ENCODE measurements around the gene FBRS.

Gene FBRS

GRCh38 chr16:30645727-30646126 is 12.5 kb upstream of the FBRS start:
- no peak for DNase-seq

DNA sequence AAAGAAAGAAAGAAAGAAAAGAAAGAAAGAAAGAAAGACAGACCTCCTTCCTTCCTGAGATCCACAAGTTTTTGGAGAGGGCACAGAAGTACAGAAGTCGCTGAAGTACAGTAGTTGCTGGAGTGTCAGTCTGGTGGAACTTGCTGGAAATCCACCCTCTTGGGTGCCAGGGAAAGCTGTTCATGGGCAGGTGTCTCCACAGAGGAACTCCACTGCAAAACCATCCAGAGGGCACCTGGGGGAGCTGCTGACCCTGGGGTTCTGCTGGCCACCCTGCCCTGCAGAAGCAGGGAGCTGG is 11.0 kb upstream of the FBRS start:
- DNase-seq = no peak

DNA sequence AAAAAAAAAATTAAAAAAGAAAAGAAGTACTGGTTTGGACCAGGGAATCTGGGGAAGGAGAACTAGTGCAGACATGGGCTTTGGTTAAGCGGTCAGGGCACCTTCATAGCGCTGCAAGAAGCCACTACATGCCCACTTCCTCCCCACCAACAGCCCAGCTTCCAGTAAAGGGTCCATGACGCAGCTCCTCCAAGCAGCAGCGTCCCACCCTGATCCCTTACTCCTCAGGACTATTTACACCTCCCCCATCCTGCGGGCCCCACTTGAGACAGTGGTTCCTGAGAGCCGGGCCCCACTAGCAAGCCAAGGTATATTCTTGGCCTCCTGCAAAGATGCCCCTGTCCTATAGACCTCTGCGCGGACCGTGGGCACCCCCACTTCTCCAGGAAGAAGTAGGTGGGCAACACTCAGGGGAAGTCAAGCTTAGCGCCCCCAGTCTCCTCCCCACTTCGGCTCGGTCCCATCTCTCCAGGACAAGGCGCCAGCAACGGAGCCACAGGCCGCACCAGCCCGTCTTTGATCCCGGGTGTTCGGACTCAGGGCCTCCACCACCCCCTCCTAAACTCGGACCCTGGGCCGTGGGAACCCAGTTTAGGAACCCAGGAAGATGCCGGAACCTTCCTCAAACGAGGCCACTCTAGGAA is 8.4 kb upstream of the FBRS start:
- no peak for DNase-seq

DNA sequence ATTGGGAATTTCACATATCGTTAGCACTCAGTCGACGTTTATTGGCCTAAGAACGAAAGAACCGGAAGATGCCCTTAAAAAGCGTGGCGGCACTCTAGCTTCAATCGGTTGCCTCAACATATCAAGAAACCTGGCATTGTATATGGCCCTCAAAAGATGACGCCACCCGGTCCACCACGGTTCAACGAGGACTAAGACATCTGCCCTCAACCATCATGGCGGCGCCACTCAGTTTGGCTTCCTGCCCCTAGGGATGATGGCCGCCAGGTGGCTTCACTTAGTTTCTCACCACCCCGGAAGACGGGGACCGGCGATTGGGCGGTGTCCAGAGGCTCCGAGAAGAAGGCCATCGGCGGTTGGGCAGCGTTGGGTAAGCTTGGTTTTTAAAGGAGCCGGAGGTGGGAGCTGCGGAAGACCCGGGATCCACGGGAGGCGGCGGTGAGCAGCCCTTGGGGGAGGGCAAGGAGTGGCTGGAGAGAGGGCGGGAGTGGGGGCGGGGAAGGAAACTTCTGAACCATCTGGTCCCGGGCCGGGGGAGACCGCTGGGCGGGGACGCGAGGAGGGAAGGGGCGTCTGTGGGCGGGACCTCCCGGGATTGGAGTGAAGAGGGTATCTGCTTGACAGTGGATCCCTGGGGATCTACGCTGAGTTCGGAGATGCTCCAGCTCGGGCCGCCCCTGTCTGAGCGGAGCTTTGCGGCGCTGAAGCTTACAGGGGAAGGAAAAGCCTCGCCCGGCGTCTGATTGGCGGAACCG is 7.7 kb upstream of the FBRS start, which contains the start of gene PRR14:
TSS of gene PRR14 (plus strand) at position 592 of the 755 bp plus-strand sequence. CDS start 686 bp downstream, outside the sequence.
- DNase-seq = peak; percentile 99

- peak; percentile 68 for DNase-seq
Measured at GRCh38 chr16:30651124-30652004, 6.9 kb upstream of the FBRS start.

- no peak for DNase-seq
Measured at GRCh38 chr16:30652005-30652296, 6.3 kb upstream of the FBRS start.

DNA sequence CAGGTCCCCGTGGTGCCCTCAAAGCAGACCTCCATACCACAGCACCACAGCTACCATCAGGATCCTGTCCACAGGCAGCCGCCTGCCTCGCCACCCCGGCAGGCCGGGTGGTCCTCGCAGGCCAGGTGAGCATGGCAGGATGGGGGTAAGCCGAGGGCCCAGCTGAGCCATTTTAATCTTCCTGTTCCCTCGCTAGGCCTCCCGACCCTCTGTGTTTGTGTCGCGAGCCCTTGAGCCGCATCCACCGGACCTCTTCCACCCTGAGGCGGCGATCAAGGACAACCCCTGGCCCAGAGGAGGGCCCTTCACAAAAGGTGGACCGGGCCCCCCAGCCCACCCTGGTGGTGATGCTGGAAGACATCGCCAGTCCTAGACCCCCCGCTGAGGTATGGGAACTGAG is 5.5 kb upstream of the FBRS start:
- no peak for DNase-seq

GRCh38 chr16:30654856-30655255 is 3.4 kb upstream of the FBRS start:
- DNase-seq = no peak

GRCh38 chr16:30655815-30656347 is 2.4 kb upstream of the FBRS start:
- DNase-seq = no peak

DNA sequence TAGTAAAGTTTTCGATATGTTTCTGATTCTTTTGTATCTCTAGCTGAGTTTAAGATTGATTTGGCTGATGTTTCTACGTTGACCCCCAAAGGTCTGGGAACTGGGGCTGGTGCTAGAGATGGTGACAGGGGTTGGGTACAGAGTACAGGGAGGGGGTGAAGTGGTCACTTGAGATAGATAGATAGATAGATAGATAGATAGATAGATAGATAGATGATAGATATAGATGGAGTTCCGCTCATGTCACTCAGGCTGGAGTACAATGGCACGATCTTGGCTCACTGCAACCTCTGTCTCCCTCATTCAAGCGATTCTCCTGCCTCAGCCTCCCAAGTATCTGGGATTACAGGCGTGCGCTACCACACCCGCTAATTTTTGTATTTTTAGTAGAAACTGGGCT is 1.8 kb upstream of the FBRS start:
- DNase-seq = no peak

GRCh38 chr16:30656974-30657865 is 1.0 kb upstream of the FBRS start:
- no peak for DNase-seq

DNA sequence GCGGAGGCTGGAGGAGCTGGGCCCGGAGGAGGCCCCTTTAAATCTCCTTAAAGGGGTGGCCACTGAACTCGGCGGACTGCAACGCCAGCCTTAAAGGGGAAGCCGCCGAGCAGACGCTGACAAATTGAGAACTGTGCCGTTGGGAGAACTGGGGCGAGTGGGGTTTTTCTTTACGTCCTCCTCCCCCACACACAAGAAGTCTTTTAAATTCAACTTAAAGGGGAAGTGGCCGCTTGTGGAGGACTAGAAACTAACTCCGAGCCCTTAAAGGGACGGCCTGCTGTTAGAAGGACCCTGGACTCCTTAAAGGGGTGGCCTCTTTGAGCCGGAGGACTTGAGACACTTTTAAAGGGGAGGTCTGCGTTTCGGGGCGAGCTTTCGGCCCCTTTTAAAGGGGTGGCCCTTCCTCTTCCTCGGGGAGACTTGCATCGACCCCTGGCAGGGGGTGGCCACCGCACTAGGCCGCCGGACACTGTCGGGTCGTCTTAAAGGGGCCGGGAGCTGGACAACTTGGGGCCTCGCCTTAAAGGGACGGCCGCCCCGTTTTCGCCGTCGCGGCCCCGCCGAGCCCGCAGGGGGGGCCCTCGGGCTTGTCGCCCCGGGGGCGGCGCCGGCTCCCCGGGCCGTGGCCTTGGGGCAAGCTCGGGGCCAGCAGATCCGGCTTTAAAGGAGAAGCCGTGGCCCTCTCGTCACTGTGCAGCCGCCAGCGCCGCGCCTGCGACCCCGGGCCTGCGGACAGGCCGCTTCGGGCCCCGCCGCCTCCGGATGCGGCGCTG is 688 bp downstream of the FBRS start:
- peak; percentile 95 for DNase-seq

DNA sequence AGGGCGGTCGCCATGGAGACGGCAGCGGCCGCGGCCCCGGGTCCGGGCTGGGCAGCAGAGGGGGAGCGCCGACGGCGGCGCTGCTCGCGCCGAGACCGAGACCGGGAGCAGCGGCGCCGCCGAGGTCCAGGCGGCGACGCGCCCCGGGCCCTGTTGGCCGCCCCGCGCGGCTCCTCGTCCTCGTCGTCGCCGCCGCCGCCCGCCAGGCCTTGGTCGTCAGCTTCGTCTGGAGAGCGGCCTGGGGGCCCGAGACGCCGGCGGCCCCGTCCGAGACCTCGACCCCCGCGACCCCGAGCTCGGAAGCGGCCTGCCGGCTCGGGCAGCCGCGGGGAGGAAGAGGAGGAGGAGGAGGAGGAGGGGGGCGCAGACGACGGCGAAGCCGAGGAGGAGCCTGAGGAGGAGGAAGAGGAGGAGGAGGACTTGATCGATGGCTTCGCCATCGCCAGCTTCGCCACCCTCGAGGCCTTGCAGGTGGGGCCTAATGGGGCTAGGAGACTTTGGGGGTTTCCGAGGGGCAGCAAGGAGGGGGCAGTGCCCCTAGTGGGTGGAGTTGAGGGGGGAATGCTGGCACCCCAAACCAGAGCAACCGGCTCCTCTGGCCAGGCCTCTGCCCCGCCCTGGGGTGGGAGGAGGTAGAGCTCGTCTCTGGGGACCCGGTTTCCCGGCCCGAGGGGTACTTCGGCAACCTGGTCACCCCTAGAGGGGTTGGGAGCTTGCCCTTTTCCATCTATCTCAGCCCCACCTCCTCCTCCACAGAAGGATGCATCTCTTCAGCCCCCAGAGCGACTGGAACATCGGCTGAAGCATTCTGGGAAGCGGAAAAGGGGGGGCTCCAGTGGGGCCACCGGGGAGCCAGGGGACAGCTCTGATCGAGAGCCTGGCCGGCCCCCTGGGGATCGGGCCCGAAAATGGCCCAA is 1.5 kb downstream of the FBRS start:
- no peak for DNase-seq

DNA sequence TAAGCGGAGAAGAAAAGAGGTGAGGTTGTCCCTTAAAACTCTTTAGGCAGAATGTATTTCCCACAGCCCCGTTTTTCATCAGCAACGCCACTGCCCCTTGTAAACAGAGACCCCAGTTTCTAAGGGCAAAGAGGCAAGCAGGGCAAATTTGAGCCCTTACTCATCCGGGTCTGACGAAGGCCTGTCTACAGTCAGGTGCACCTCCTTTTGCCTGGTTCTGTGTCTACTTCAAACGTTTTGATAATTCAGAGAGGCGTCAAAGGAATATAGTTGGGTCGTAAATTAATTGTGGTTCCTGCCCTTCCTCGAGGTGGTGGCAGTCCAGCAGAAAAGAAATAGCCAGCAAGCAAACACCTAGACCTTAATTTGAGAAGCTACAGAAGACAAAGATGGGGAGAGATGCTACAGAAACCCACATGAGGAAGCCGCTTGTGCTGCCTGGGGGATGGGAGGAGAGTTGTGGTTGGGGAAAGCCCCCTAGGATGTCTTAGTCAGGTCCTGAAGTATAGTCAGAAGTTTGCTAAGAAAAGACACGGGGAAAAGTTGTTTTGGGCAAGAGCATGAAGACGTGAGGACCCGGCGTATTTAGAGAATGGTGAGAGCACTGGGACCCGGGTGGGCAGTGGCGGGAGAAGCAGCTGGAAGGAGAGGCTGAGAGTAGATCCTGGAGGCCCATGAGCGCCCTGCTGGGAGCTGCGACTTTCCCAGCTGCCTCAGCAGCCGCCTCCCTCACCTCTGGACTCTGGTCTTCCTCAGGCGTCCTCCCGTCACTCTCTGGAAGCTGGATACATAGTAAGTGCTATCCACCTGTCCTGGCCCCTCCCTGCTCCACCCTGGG is 2.4 kb downstream of the FBRS start:
- no peak for DNase-seq

DNA sequence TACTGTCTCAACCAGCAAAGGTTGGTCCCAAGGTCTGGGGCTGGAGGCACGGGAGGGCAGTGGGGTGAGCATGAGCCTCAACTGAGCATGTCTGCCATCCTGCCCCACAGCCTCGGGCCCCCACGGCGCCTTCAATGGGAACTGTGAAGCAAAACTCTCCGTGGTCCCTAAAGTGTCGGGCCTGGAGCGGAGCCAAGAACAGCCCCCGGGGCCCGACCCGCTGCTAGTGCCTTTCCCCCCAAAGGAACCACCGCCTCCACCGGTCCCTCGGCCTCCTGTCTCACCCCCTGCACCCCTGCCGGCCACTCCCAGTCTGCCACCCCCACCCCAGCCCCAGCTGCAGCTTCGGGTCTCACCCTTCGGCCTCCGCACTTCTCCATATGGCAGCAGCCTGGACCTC is 4.2 kb downstream of the FBRS start:
- no peak for DNase-seq

- no peak for DNase-seq
Measured at GRCh38 chr16:30663038-30663437, 4.8 kb downstream of the FBRS start.

- DNase-seq = no peak
Measured at GRCh38 chr16:30663820-30664219, 5.6 kb downstream of the FBRS start.

GRCh38 chr16:30664616-30665109 is 6.4 kb downstream of the FBRS start:
- DNase-seq = no peak

DNA sequence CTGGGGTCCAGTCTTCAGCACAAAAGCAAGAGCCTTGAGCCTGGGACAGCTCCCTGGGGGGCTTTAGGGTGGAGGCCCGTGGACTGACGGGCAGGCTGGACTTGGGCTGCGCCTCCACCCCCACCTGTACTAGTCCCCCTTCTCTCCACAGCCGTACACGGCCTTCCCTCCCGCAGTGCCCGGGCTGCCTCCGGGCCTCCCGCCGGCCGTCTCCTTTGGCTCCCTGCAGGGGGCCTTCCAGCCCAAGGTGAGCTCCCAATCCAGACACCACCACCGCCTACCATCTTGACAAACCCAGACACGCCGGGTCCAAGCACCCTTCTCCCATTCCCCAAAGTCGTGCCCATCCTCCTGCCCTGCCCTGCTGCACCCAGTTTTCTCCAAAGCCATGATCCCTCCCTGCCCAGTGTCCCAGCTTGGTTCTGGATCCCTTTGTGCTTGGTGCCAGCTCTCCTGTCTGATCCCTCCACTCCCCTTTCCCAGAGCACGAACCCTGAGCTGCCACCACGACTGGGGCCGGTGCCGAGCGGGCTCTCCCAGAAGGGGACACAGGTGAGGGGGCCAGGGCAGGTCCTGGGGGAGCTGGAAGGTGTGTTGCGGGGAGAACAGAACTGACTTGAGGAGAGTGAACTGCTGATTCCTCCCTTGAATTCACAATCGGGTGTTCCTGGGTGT is 7.1 kb downstream of the FBRS start:
- DNase-seq = no peak

Data from COR-L47 (cell line).